Gastroesophageal sphincter (tissue), 4 donors: ENCODE data around the gene NFATC4. TPM values are rescaled to one million over a fixed set of nuclear protein-coding genes. Genes with fewer than 3 reads are reported as not detected.

Experiments
- ATAC-seq: fragments of 150-250 bp; one replicate; pipeline ENCODE4 v1.9.1; 2016; ENCODE audit warnings: mild to moderate bottlenecking, moderate library complexity
- H3K27ac ChIP-seq, 4 donors: fragments of 200-600 bp; sonication (generic) in 3 of 4; 1 replicate in 3 of 4; 2 replicates in 1 of 4; pipeline ENCODE4 v1.5.1; 2016 to 2019
- H3K27me3 ChIP-seq: fragments of 200-600 bp; sonication (generic); one replicate; pipeline ENCODE4 v1.5.1; 2019
- H3K36me3 ChIP-seq, 2 donors: fragments of 200-600 bp; sonication (generic); one replicate each; pipeline ENCODE4 v1.5.1; 2019; ENCODE audit warnings: control low read depth in 1 of 2
- H3K4me1 ChIP-seq, 3 donors: fragments of 200-600 bp; sonication (generic); 1 replicate in 2 of 3; 2 replicates in 1 of 3; pipeline ENCODE4 v1.5.1; 2016 to 2019; ENCODE audit warnings: control low read depth in 2 of 3
- H3K4me3 ChIP-seq, 2 donors: fragments of 200-600 bp; sonication (generic); one replicate each; pipeline ENCODE4 v1.5.1; 2019; ENCODE audit warnings: mild to moderate bottlenecking in 1 of 2, moderate library complexity in 1 of 2
- H3K9me3 ChIP-seq, 3 donors: fragments of 200-600 bp; sonication (generic); one replicate each; pipeline ENCODE4 v1.5.1; 2017 to 2019; ENCODE audit warnings: control low read depth in 2 of 3
- CTCF ChIP-seq, 4 experiments: fragments of 200-600 bp in 2 of 4; fragments of 450-650 bp in 2 of 4; sonication (generic) in 1 of 4; IDR thresholded peaks; one replicate each; pipeline ENCODE4 v1.5.1; 2017 to 2019; ENCODE audit warnings: antibody characterized with exemption in 4 of 4, mild to moderate bottlenecking in 2 of 4, moderate library complexity in 2 of 4
- EP300 ChIP-seq: sonication (generic); formaldehyde crosslinking; IDR thresholded peaks from one replicate; pipeline ENCODE4 v1.6.1; 2017; ENCODE audit warnings: antibody characterized with exemption, mild to moderate bottlenecking
- POLR2A ChIP-seq, 2 donors: fragments of 450-650 bp; IDR thresholded peaks; one replicate each; pipeline ENCODE4 v1.6.1; 2017; ENCODE audit warnings: antibody characterized with exemption in 2 of 2, mild to moderate bottlenecking in 2 of 2, moderate library complexity in 1 of 2
- POLR2AphosphoS5 ChIP-seq: sonication (generic); formaldehyde crosslinking; IDR thresholded peaks from one replicate; pipeline ENCODE4 v1.6.1; 2017; ENCODE audit warnings: antibody characterized with exemption
- WGBS, 2 donors: methylation state at CpG; one replicate each; pipeline ENCODE4 v1.1.5; 2018; ENCODE audit warnings: low coverage in 1 of 2; 5-methylcytosine and 5-hydroxymethylcytosine counted together
- total RNA-seq, 4 donors: library from RNA; depleted of rRNA; stranded (reverse); fragments of >200 nt; gene quantifications; one replicate each; pipeline ENCODE4 v1.1.0, GENCODE V29; 2016

The NFATC4 gene
- total RNA-seq, 4 donors from 2014 or later, result 33.5 to 63.5 (median 57.9) TPM

- Histone ChIP-seq H3K36me3 (no peaks in the 10 kb centered on the region), H3K4me1 (peaks cover 0 to 39% (median 12%) of the 10 kb centered on the region in 3 donors), H3K4me3 (no peak overlapping the region), H3K27ac (peak overlapping the region in 1 of 4 donors; percentile 37), H3K9me3 (no peaks in the 10 kb centered on the region), H3K27me3 (peaks cover 50% of the 10 kb centered on the region)
- TF ChIP-seq POLR2A (IDR thresholded peaks at IDR 0.05) (no peak), POLR2AphosphoS5 (no peak), EP300 (no peak), CTCF (IDR thresholded peaks at IDR 0.05) (no peak)
- no peak for ATAC-seq
- 40 to 93% methylated on average over 1 to 3 of the region's 9 CpGs for WGBS, 2 donors
Measured at GRCh38 chr14:24329736-24330135, 38.2 kb upstream of the NFATC4 start.

- H3K4me1 ChIP-seq, result peaks cover 0 to 44% (median 16%) of the 10 kb centered on the region in 3 donors
- H3K4me3 ChIP-seq, result no peak overlapping the region
- H3K36me3 ChIP-seq, result no peaks in the 10 kb centered on the region
- H3K27me3 ChIP-seq, result peaks cover 64% of the 10 kb centered on the region
- no peak for TF ChIP-seq POLR2AphosphoS5
- TF ChIP-seq CTCF (IDR thresholded peaks at IDR 0.05), result no peak
- no peak for TF ChIP-seq POLR2A (IDR thresholded peaks at IDR 0.05)
- H3K27ac ChIP-seq, result no peak overlapping the region
- ATAC-seq, result no peak
- no peaks in the 10 kb centered on the region for H3K9me3 ChIP-seq
- 95 to 96% methylated on average over 4 to 5 of the region's 10 CpGs for WGBS, 2 donors
Measured at GRCh38 chr14:24330973-24331674, 36.9 kb upstream of the NFATC4 start.

GRCh38 chr14:24331731-24332267 is 36.2 kb upstream of the NFATC4 start:
- TF ChIP-seq POLR2AphosphoS5 (no peak), POLR2A (IDR thresholded peaks at IDR 0.05) (no peak), EP300 (no peak), CTCF (IDR thresholded peaks at IDR 0.05) (no peak)
- H3K27ac ChIP-seq, result no peak overlapping the region
- no peak overlapping the region for H3K4me3 ChIP-seq
- peaks cover 0 to 44% (median 16%) of the 10 kb centered on the region in 3 donors for H3K4me1 ChIP-seq
- no peak for ATAC-seq
- 39 to 45% methylated on average over 6 to 8 of the region's 26 CpGs for WGBS, 2 donors
- peaks cover 70% of the 10 kb centered on the region for H3K27me3 ChIP-seq
- H3K9me3 ChIP-seq, result no peaks in the 10 kb centered on the region
- H3K36me3 ChIP-seq, result no peaks in the 10 kb centered on the region

- peak; percentile 54 for ATAC-seq
- H3K36me3 ChIP-seq, result peaks cover 0 to 2% of the 10 kb centered on the region in 2 donors
- peaks cover 77% of the 10 kb centered on the region for H3K27me3 ChIP-seq
- H3K4me1 ChIP-seq, result peaks cover 0 to 45% (median 16%) of the 10 kb centered on the region in 3 donors
- H3K27ac ChIP-seq, result no peak overlapping the region
- no peaks in the 10 kb centered on the region for H3K9me3 ChIP-seq
- WGBS, 2 donors, result 0 to 8% methylated on average over 4 to 6 of the region's 56 CpGs
- TF ChIP-seq POLR2A (IDR thresholded peaks at IDR 0.05) (no peak), CTCF (IDR thresholded peaks at IDR 0.05) (peak in 3 of 4 experiments; percentile 73 to 81 (median 80))
- H3K4me3 ChIP-seq, result peak overlapping the region in 1 of 2 donors; percentile 53
Measured at GRCh38 chr14:24332268-24332993, 35.6 kb upstream of the NFATC4 start.
